ENCODE measurements around the gene FKBP2. TPM values are rescaled to one million over a fixed set of nuclear protein-coding genes. Genes with fewer than 3 reads are reported as not detected.

FKBP2 gene
- total RNA-seq, 1 donor from 2014 or later: 110 TPM

- Histone ChIP-seq H3K27me3 (ENCODE audit: control insufficient read depth, insufficient read depth, low read length) (no peaks in the 10 kb centered on the region), H3K4me3 (ENCODE audit: low read depth, low read length) (peak overlapping the region; percentile 93), H3K36me3 (ENCODE audit: control insufficient read depth, insufficient read depth, low read length) (peaks cover 1% of the 10 kb centered on the region)
- no peak for TF ChIP-seq CTCF (IDR thresholded peaks at IDR 0.05; ENCODE audit: insufficient read depth, low read length, poor library complexity, severe bottlenecking)
- DNase-seq (ENCODE audit: low read depth): no peak
Measured at GRCh38 chr11:64226507-64227051, 14.3 kb upstream of the FKBP2 start.

GRCh38 chr11:64227405-64227956, 13.4 kb upstream of the FKBP2 start:
- no peak for DNase-seq (ENCODE audit: low read depth)
- no peak for TF ChIP-seq CTCF (IDR thresholded peaks at IDR 0.05; ENCODE audit: insufficient read depth, low read length, poor library complexity, severe bottlenecking)
- no peaks in the 10 kb centered on the region for H3K27me3 ChIP-seq (ENCODE audit: control insufficient read depth, insufficient read depth, low read length)
- no peak overlapping the region for H3K4me3 ChIP-seq (ENCODE audit: low read depth, low read length)
- H3K36me3 ChIP-seq (ENCODE audit: control insufficient read depth, insufficient read depth, low read length): peaks cover 1% of the 10 kb centered on the region

GRCh38 chr11:64229090-64229743, 11.7 kb upstream of the FKBP2 start:
- no peak for DNase-seq (ENCODE audit: low read depth)
- no peak for TF ChIP-seq CTCF (IDR thresholded peaks at IDR 0.05; ENCODE audit: insufficient read depth, low read length, poor library complexity, severe bottlenecking)
- Histone ChIP-seq H3K36me3 (ENCODE audit: control insufficient read depth, insufficient read depth, low read length) (peaks cover 1% of the 10 kb centered on the region), H3K27me3 (ENCODE audit: control insufficient read depth, insufficient read depth, low read length) (no peaks in the 10 kb centered on the region), H3K4me3 (ENCODE audit: low read depth, low read length) (no peak overlapping the region)

GRCh38 chr11:64229744-64230170, 11.1 kb upstream of the FKBP2 start:
- H3K27me3 ChIP-seq (ENCODE audit: control insufficient read depth, insufficient read depth, low read length): no peaks in the 10 kb centered on the region
- DNase-seq (ENCODE audit: low read depth): no peak
- no peak for TF ChIP-seq CTCF (IDR thresholded peaks at IDR 0.05; ENCODE audit: insufficient read depth, low read length, poor library complexity, severe bottlenecking)
- H3K36me3 ChIP-seq (ENCODE audit: control insufficient read depth, insufficient read depth, low read length): no peaks in the 10 kb centered on the region
- H3K4me3 ChIP-seq (ENCODE audit: low read depth, low read length): peak overlapping the region; percentile 55

GRCh38 chr11:64230171-64230984, 10.5 kb upstream of the FKBP2 start, which contains the start of gene DNAJC4:
DNAJC4 (plus strand) TSS chr11:64230548; CDS start chr11:64230855, 307 bp downstream.
- Histone ChIP-seq H3K36me3 (ENCODE audit: control insufficient read depth, insufficient read depth, low read length) (no peaks in the 10 kb centered on the region), H3K27me3 (ENCODE audit: control insufficient read depth, insufficient read depth, low read length) (no peaks in the 10 kb centered on the region), H3K4me3 (ENCODE audit: low read depth, low read length) (peak within 1 kb of the TSS; percentile 55)
- TF ChIP-seq CTCF (IDR thresholded peaks at IDR 0.05; ENCODE audit: insufficient read depth, low read length, poor library complexity, severe bottlenecking): no peak
- peak; percentile 70 for DNase-seq (ENCODE audit: low read depth)
